HG03342 (cell line): Measurements from ENCODE around the gene SNX2.
A peak's percentile ranks its signal among the peaks of the same experiment; 100 is the strongest.
"Not testable (repeated sequence)": the region's sequence is repeated elsewhere in the genome, so short reads cannot be mapped to it uniquely, and the experiment has no call there.

Source experiments
- ATAC-seq: cut with Tn5 transposase; IDR thresholded peaks from one replicate; pipeline ENCODE4 v1.9.1; 2021; ENCODE audit warnings: mild to moderate bottlenecking, moderate library complexity; ENCODE audit not compliant: unreplicated experiment

The SNX2 gene, protein sequence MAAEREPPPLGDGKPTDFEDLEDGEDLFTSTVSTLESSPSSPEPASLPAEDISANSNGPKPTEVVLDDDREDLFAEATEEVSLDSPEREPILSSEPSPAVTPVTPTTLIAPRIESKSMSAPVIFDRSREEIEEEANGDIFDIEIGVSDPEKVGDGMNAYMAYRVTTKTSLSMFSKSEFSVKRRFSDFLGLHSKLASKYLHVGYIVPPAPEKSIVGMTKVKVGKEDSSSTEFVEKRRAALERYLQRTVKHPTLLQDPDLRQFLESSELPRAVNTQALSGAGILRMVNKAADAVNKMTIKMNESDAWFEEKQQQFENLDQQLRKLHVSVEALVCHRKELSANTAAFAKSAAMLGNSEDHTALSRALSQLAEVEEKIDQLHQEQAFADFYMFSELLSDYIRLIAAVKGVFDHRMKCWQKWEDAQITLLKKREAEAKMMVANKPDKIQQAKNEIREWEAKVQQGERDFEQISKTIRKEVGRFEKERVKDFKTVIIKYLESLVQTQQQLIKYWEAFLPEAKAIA

DNA sequence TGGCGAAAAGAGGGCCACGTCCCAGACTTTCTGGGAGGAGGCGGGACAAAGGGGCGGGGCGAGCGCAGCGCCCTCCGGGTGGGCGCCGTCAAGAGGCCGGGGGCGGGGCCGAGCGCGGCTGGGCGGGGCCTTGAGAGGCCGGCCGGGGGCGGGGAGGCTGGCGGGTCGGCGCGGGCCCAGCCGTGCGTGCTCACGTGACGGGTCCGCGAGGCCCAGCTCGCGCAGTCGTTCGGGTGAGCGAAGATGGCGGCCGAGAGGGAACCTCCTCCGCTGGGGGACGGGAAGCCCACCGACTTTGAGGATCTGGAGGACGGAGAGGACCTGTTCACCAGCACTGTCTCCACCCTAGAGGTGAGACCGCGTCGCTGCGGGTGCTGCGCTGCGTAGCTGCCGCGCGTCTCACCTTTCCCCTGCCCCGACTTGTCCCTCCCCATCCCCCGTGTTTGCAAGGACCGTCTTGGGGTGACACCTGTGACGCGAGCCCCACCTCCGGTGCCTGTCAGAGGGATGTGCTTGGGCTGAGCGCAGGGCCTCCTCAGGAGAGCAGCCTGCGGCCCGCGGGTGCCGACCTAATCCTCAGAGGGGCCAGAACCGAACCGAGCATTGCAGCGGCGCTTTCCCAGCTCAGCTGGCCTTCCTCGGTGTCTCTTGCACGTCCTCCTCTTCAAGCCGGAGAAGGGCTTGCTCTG lies at the start of gene SNX2:
Gene SNX2 (plus strand): TSS at position 220 of the 689 bp plus-strand sequence. CDS start 24 bp downstream, at position 244.
- ATAC-seq: peak; percentile 86

DNA sequence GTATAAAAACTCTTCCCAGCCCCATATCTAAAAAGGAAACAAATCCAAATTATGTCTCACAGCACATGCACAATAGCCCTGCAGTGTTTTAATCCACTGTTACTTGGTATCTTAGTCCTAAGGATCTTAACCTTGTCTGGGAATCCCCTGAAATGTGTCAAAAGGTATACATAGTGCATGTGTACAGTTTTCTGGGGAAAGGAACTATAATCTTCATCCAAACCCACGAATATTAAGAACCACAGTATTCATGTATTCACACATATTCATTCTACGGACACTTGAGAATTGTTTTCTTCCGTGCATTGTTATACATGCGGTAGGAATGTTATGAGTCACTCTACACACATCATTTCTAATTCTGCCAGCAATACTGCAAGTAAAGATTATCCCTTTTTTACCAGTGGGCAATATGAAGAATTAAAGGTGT lies 47.8 kb upstream of the SNX2 start:
- peak; percentile 51 for ATAC-seq

- no peak for ATAC-seq
Observed at GRCh38 chr5:122730037-122730436, 44.8 kb upstream of the SNX2 start.

DNA sequence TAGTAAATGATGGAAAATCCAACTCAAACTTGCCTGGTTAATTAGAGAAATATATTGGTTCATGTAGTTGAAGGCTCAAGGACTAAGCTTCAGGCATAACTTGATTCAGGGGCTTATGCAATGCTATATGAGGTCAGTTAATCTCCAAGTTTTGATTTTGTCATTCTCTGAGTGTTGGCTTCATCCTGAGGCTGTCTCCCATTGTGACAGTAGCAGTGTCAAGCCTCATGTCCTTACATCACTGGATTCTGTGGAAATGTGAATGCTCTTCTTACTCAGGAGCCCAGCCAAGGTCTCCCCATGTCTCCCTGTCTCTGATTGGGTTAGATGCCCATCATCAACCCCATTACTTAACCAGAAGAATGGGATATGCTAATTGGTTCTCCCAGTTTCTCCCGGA lies 44.4 kb upstream of the SNX2 start:
- ATAC-seq: no peak

DNA sequence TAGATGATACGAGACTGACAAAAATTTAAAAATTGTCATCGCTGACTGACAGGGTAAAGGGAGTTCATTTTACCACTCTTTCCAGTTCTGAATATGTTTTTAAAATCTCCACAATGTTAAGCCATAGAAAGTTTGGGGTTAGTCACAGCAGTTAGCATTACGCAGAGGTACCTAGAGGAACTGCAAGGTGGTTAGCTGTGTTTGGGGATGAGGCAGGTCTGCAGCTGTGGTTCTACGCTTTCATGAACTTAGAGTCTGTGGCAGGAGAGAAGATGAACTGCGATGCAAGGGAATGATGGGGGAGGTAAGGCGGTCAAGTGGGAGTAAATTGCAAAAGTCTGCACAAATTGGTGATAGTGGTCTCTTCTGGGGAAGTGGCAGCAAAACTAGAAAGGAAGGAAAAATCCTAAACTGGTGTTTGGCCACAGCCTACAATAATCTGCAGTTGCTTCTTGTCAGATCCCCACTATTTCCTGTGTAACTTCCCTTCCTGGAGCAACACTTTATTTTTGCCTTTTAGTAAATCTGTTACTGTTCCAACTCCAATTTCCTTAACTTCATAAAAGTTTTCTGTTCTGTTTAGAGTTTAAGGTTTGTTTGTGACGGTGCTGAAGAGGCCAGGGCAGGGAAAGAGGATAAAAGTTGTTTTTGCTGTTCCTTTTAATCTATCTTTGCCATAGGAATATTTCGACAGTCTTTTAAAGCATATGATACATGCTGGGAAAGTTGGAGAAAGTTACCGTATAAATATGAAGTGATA lies 38.6 kb upstream of the SNX2 start:
- peak; percentile 68 for ATAC-seq

DNA sequence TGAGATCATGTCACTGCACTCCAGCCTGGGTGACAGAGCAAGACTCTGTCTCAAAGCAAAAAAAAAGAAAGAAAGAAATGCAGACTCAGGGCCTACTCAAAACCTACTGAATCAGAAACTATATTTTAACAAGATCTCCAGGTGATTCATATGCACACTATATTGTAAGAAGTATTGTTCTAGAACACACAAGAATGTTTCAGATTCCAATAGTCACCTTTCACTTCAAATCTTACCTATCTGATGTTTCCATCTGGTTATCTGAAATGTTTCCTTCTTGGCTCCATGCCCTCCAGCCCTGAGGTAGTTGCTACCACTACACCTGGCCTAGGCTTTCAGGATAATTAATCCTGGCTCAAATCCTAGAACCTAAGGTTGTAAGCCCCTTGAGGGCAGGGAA lies 36.8 kb upstream of the SNX2 start:
- ATAC-seq: no peak

DNA sequence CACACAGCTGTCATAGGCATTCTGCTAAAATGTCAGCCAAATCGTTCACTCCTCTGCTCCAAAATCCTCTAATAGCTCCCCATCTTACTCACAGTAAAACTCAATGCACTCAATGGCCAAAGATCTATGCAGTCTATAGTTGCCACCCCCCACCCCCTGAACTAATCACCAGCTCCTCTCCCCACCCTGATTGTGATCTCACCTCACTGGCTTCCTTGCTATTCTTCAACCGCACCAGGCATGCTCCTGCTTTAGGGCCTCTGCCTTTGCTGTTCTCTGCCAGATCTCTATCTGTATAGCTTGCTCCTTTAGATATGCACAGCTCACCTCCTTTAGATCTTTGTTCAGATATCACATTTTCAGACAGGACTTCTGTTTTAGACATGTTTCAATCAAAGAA lies 33.2 kb upstream of the SNX2 start:
- no peak for ATAC-seq

- ATAC-seq: no peak
Observed at GRCh38 chr5:122743261-122743660, 31.6 kb upstream of the SNX2 start.

GRCh38 chr5:122745597-122745996 lies 29.3 kb upstream of the SNX2 start:
- no peak for ATAC-seq

- no peak for ATAC-seq
Observed at GRCh38 chr5:122749886-122750285, 25.0 kb upstream of the SNX2 start.

- no peak for ATAC-seq
Observed at GRCh38 chr5:122751293-122751782, 23.5 kb upstream of the SNX2 start.

GRCh38 chr5:122753500-122753899 lies 21.4 kb upstream of the SNX2 start:
- ATAC-seq: no peak

GRCh38 chr5:122755783-122756182 lies 19.1 kb upstream of the SNX2 start:
- ATAC-seq: no peak

- peak; percentile 82 for ATAC-seq
Observed at GRCh38 chr5:122756264-122756911, 18.5 kb upstream of the SNX2 start.

DNA sequence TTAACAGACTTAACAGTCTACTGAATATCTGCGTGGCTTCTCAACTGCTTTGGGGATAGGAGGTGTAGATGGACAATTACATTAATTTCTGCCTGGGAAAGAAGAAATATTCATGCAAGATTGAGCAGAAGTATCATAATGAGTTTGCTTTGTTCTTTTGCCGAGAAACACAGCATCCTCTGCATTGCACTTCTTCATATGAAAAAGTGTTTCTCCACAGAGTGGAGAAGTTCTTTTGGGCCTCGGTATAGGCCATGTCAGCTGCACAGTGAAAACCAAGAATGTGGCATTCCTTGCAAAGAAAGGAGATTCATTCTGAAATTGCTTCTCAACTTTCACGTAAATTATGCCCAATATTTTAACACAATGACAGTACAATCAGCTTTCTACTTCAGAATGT lies 17.6 kb upstream of the SNX2 start:
- peak; percentile 53 for ATAC-seq

DNA sequence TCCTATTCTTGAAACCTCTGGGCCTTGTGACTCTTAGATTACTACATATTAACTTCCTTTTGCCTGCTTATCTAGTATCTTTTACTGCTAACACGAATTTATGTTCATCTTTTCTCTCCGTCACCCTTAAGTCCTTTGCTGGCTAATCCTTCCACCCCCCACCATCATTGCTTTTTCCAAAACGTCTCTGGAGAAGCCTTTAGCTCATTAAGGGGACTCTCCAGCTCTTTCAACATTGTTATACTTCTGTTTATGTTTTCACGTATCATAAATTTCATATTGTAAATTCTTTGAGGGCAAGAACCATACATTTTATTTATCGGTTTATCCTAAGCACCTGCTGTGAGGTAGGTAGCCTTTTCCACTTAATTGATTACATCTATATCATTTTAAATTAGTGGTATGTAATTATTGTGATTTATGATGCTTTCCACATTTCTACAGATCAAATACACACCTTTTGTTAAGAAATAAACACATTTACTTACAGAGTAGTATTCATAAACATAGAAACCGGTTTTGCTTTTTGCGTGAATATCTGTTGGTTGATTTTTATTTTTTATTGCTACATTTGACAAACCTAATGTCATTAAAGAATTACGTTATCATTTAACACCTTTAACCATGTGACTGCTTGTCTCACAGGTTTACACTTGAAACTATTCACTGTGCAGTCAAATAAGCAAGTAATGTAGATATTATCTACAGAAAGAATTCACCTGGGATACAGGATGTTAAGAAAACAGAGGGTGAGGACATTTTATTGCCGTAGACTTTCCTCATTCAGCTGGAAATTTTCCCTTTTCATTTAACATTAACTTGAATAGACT lies 15.4 kb upstream of the SNX2 start:
- ATAC-seq: no peak

- no peak for ATAC-seq
Observed at GRCh38 chr5:122760236-122760635, 14.6 kb upstream of the SNX2 start.

GRCh38 chr5:122761115-122761514 lies 13.8 kb upstream of the SNX2 start:
- ATAC-seq: no peak

DNA sequence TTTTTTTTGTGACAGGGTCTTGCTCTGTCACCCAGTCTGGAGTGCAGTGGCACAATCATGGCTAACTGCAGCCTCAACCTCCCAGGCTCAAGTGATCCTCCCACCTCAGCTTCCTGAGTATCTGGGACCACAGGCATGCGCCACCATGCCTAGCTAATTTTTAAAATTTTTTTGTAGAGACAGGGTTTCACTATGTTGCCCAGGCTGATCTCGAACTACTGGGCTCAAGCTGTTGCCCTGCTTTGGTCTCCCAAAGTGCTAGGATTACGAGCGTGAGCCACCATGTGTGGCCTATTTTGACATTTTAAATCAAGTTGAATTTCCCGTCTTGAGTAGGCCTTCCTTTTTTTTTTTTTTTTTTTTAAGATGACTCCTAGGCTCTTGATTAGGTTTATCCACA lies 13.0 kb upstream of the SNX2 start:
- not testable (repeated sequence) for ATAC-seq

GRCh38 chr5:122766130-122766529 lies 8.8 kb upstream of the SNX2 start:
- no peak for ATAC-seq
